Heart left ventricle (tissue), 16 donors: Measurements from ENCODE around the gene SUN1. TPM values are rescaled to one million over a fixed set of nuclear protein-coding genes. Genes with fewer than 3 reads are reported as not detected.
A peak's percentile ranks its signal among the peaks of the same experiment; 100 is the strongest.

Experiments
- ATAC-seq, 4 donors: fragments of 200-7000 bp; cut with Tn5 transposase; one replicate each; pipeline ENCODE4 v1.9.1; 2020 to 2022; ENCODE audit warnings: moderate library complexity in 4 of 4, mild to moderate bottlenecking in 3 of 4, moderate number of reproducible peaks in 1 of 4
- DNase-seq, 5 donors: peaks; one replicate each; pipeline ENCODE4 v3.0.0-alpha.2; 2020
- H3K27ac ChIP-seq, 12 donors: fragments of 200-600 bp; sonication (generic) in 4 of 12; one replicate each; pipeline versions ENCODE4 v1.5.0 to v1.8.0; 2016 to 2022; ENCODE audit warnings: mild to moderate bottlenecking in 2 of 12
- H3K27me3 ChIP-seq, 9 donors: fragments of 200-600 bp; sonication (generic) in 2 of 9; one replicate each; pipeline versions ENCODE4 v1.5.1 to v1.8.0; 2016 to 2022; ENCODE audit warnings: mild to moderate bottlenecking in 3 of 9
- H3K36me3 ChIP-seq, 9 donors: fragments of 200-600 bp; sonication (generic) in 2 of 9; one replicate each; pipeline versions ENCODE4 v1.5.0 to v1.8.0; 2018 to 2022; ENCODE audit warnings: mild to moderate bottlenecking in 2 of 9
- H3K4me1 ChIP-seq, 12 donors: fragments of 200-600 bp; sonication (generic) in 4 of 12; one replicate each; pipeline versions ENCODE4 v1.5.0 to v1.8.0; 2016 to 2022; ENCODE audit warnings: mild to moderate bottlenecking in 3 of 12
- H3K4me3 ChIP-seq, 12 donors: fragments of 200-600 bp; sonication (generic) in 4 of 12; one replicate each; pipeline versions ENCODE4 v1.5.0 to v1.8.0; 2017 to 2022; ENCODE audit warnings: mild to moderate bottlenecking in 9 of 12, moderate library complexity in 4 of 12
- H3K9me3 ChIP-seq, 12 donors: fragments of 200-600 bp; sonication (generic) in 4 of 12; one replicate each; pipeline versions ENCODE4 v1.5.0 to v1.8.0; 2016 to 2022; ENCODE audit warnings: mild to moderate bottlenecking in 1 of 12
- POLR2A ChIP-seq, 2 donors: fragments of 450-650 bp; IDR thresholded peaks; one replicate each; pipeline ENCODE4 v1.6.1; 2017; ENCODE audit warnings: antibody characterized with exemption in 2 of 2, mild to moderate bottlenecking in 2 of 2, moderate library complexity in 2 of 2
- WGBS, 4 donors: extraction: QIAGEN DNeasy Blood & Tissue Kit in 2 of 4; methylation state at CpG; one replicate each; pipeline versions ENCODE4 v1.1.5 to v1.1.7; 2013 to 2018; 5-methylcytosine and 5-hydroxymethylcytosine counted together
- intact Hi-C, 10 donors: fragments of 100-400 bp; cut with DNase I; formaldehyde crosslinking; loops; one replicate each; pipeline versions ENCODE4 v1.11.1 to v1.14.2; 2022
- long read RNA-seq, 3 donors: library from polyadenylated mRNA; unstranded; transcript quantifications; one replicate each; pipeline ENCODE4 v2.0.0, GENCODE V29; 2020 to 2021
- polyA plus RNA-seq, 2 donors: library from polyadenylated mRNA; stranded (reverse); fragments of 200-250 nt; gene quantifications; one replicate each; pipeline ENCODE4 v1.2.3, GENCODE V29; 2013
- total RNA-seq, 9 donors: library from RNA; depleted of rRNA in 2 of 9; stranded (reverse); fragments of >200 nt in 2 of 9; fragmentation: NEBNext Ultra II Directional in 3 of 9; extraction: Animal tissue kit (Norgen Biotek cat#: 25700) in 3 of 9; gene quantifications; one replicate each; pipeline versions ENCODE4 v1.1.0 to v1.2.4, GENCODE V29; 2016 to 2023
- TF ChIP-seq, protein P1 (sequence below), 12 donors: fragments of 200-600 bp; sonication (generic) in 4 of 12; IDR thresholded peaks; one replicate each; pipeline versions ENCODE4 v1.5.0 to v1.8.0; 2018 to 2022; ENCODE audit warnings: antibody characterized with exemption in 12 of 12, mild to moderate bottlenecking in 5 of 12
- donor health status: ischemic (EF 13 %, LVEDD 7.1; RV severe dilation, severe dysfunction).
- donor health status: healthy with polysubstance abuse.
- donor health status: DM: no; HTN: yes; CAD: no.
- donor health status: DM: no; HTN: no; CAD: no.
- donor health status: ischemic (EF 25% LVEDD 6.9; RV normal size, moderate dysfunction).
- donor health status: ischemic (EF 25% LVEDD 5.7; RV mildly dilated, moderate dysfunction).
- donor health status: healthy.
- donor health status: DM: yes; HTN: yes; CAD: no.
- donor health status: ischemic (EF 35%, LVEDD 5.7; RV mildly dilated, moderate dysfunction).
- donor health status: nonischemic (EF 11% LVEDD 7.7; RV severe dilation, severe dysfunction).
- donor health status: DM: yes; HTN: yes; CAD: no.
- donor health status: PGD.
- donor health status: ischemic (EF 29% LVEDD 5.4; RV normal size, mild dysfunction).
- donor health status: nonischemic (EF 23%, LVEDD 6.1; RV moderate dilation, normal function).

Gene SUN1, protein sequence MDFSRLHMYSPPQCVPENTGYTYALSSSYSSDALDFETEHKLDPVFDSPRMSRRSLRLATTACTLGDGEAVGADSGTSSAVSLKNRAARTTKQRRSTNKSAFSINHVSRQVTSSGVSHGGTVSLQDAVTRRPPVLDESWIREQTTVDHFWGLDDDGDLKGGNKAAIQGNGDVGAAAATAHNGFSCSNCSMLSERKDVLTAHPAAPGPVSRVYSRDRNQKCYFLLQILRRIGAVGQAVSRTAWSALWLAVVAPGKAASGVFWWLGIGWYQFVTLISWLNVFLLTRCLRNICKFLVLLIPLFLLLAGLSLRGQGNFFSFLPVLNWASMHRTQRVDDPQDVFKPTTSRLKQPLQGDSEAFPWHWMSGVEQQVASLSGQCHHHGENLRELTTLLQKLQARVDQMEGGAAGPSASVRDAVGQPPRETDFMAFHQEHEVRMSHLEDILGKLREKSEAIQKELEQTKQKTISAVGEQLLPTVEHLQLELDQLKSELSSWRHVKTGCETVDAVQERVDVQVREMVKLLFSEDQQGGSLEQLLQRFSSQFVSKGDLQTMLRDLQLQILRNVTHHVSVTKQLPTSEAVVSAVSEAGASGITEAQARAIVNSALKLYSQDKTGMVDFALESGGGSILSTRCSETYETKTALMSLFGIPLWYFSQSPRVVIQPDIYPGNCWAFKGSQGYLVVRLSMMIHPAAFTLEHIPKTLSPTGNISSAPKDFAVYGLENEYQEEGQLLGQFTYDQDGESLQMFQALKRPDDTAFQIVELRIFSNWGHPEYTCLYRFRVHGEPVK
- total RNA-seq = 100 to 1,000 TPM; 117 to 203 (median 157) TPM
- polyA plus RNA-seq = 100 to 1,000 TPM; 111 to 148 TPM
- long read RNA-seq, donor 1, full-length matches to known transcripts = 11 of 335 reads
- long read RNA-seq, donor 1, partial matches to known transcripts = 69 of 335 reads
- long read RNA-seq, donor 1, other reads (novel, unspliced or antisense) = 255 of 335 reads
- long read RNA-seq, donor 2, full-length matches to known transcripts = 10 of 304 reads
- long read RNA-seq, donor 2, partial matches to known transcripts = 72 of 304 reads
- long read RNA-seq, donor 2, other reads (novel, unspliced or antisense) = 222 of 304 reads
- long read RNA-seq, donor 3, full-length matches to known transcripts = 8 of 286 reads
- long read RNA-seq, donor 3, partial matches to known transcripts = 47 of 286 reads
- long read RNA-seq, donor 3, other reads (novel, unspliced or antisense) = 231 of 286 reads

DNA sequence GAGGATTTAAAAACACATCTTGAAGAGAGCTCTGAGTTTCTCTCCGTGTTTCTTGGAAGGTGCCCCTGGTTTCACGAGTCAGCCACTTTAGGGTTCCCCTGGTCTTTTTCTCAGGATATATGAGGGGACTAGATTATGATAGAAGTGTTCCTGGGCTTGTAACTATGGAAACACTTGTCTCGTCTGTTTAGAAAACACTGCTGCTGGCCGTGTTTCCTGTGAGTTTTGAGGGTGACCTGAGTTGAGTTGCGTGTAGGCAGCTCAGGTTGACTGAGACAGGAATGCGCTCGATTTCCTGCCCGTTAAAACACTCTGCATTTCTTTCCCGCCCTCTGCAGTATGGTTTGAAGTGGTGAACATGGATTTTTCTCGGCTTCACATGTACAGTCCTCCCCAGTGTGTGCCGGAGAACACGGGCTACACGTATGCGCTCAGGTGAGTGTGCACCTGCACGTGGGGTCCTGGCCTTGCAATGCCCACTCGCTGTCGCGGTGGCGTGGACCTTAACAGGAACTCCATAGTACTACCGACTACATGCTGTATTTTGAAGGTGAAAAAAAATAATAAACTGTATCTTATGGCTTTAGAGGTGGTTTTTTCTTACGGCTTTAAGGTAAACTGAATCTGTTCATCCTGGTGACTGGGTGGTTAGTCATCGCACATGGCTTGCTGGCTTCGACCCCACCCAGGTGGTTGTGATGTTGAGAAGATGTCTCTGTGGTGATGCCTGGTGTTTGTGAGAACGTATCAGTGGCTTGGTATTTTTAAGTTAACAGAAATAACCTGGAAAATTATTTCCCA lies at the start of gene SUN1:
SUN1 (plus strand) TSS at position 310 of the 801 bp plus-strand sequence; CDS start at position 359, 49 bp downstream.
- peak in 2 of 5 donors; percentile 19 to 39 for DNase-seq
- Histone ChIP-seq H3K4me1 (peaks cover 27 to 94% (median 69%) of the 10 kb centered on the region in 12 donors), H3K27me3 (no peaks in the 10 kb centered on the region), H3K4me3 (peak within 1 kb of the TSS in 11 of 12 donors; percentile 2 to 48 (median 36)), H3K36me3 (peaks cover 0 to 24% (median 8%) of the 10 kb centered on the region in 9 donors), H3K27ac (peak within 1 kb of the TSS; percentile 80 to 99 (median 94)), H3K9me3 (no peaks in the 10 kb centered on the region)
- intact Hi-C loops = loop anchor here in 3 of 10 donors (5.0 to 10.0 kb wide), 2 partner anchors 40 to 48 kb away; no protein-coding TSS in a partner anchor
- 42 to 46% (median 45%) methylated on average over 24 of the region's 24 CpGs for WGBS, 4 donors
- peak in 3 of 4 donors; percentile 4 to 36 (median 9) for ATAC-seq
- no peak for TF ChIP-seq POLR2A (IDR thresholded peaks at IDR 0.05)
- TF ChIP-seq, protein P1, sequence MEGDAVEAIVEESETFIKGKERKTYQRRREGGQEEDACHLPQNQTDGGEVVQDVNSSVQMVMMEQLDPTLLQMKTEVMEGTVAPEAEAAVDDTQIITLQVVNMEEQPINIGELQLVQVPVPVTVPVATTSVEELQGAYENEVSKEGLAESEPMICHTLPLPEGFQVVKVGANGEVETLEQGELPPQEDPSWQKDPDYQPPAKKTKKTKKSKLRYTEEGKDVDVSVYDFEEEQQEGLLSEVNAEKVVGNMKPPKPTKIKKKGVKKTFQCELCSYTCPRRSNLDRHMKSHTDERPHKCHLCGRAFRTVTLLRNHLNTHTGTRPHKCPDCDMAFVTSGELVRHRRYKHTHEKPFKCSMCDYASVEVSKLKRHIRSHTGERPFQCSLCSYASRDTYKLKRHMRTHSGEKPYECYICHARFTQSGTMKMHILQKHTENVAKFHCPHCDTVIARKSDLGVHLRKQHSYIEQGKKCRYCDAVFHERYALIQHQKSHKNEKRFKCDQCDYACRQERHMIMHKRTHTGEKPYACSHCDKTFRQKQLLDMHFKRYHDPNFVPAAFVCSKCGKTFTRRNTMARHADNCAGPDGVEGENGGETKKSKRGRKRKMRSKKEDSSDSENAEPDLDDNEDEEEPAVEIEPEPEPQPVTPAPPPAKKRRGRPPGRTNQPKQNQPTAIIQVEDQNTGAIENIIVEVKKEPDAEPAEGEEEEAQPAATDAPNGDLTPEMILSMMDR (IDR thresholded peaks at IDR 0.05) = peak in 2 of 12 donors; percentile 5 to 25

DNA sequence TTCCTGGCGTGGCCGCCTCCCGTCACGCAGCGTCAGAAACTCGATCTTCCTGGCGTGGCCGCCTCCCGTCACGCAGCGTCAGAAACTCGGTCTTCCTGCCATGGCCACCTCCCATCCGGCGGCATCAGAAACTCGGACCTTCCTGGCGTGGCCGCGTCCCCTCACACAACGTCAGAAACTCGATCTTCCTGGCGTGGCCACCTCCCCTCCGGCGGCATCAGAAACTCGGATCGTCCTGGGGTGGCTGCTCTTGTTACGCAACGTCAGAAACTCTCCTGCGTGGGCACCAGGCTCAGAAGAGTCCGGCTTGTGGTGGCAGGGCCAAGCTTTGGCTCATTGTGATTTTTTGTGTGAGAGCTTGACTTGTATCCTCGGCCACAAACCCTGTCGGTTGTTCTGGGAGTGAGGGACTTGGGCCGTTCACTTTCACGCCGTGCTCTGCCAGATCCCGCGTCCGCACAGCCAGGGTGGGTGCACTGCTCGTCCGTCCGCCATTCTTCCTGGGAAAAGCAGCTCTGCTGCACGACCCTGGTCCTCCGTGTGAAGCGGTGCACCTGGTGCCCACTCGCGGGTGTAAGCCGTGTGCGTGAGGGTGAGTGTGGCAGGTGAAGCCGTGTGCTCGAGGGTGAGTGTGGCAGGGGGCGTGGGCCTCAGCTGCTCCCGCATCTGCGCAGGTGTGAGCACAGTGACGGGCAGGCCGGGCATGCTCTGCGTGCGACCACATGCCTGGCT lies 49.4 kb upstream of the SUN1 start:
- 93 to 95% (median 95%) methylated on average over 52 to 56 of the region's 56 CpGs for WGBS, 4 donors
- H3K36me3 ChIP-seq = peaks cover 0 to 64% (median 33%) of the 10 kb centered on the region in 9 donors
- intact Hi-C loops = loop anchor here in 3 of 10 donors (5.0 to 10.0 kb wide), 2 partner anchors 52 to 169 kb away; partner anchors contain the start of genes SUN1 (in 2 of the 3) and ADAP1 (in 1 of the 3)
- H3K27me3 ChIP-seq = no peaks in the 10 kb centered on the region
- DNase-seq (peak in 1 of 5 donors; percentile 38), ATAC-seq (no peak)
- peaks cover 0 to 33% (median 8%) of the 10 kb centered on the region in 12 donors for H3K4me1 ChIP-seq
- no peak for TF ChIP-seq POLR2A (IDR thresholded peaks at IDR 0.05)
- TF ChIP-seq, protein P1 (IDR thresholded peaks at IDR 0.05) = no peak
- H3K9me3 ChIP-seq = no peaks in the 10 kb centered on the region
- no peak overlapping the region for H3K27ac ChIP-seq
- no peak overlapping the region for H3K4me3 ChIP-seq
